RWPE2 (cell line): ENCODE data around the gene XPO6.

Experiments
- ATAC-seq: fragments of 200-7000 bp; cut with Tn5 transposase; 3 replicates; pipeline ENCODE4 v1.9.1; 2021; ENCODE audit warnings: low read depth
- DNase-seq: peaks from one replicate; pipeline ENCODE4 v3.0.0-alpha.2; 2020; ENCODE audit warnings: low spot score
- H3K27ac ChIP-seq: fragments of 450-650 bp; 2 replicates; pipeline ENCODE4 v1.5.1; 2017; ENCODE audit warnings: mild to moderate bottlenecking; ENCODE audit not compliant: poor library complexity, severe bottlenecking
- H3K27me3 ChIP-seq: fragments of 250-450 bp; sonication (Bioruptor Pico); 2 replicates; pipeline ENCODE4 v1.5.1; 2021; ENCODE audit warnings: mild to moderate bottlenecking, moderate library complexity; ENCODE audit not compliant: insufficient read depth, poor library complexity, severe bottlenecking
- H3K36me3 ChIP-seq: fragments of 250-450 bp; sonication (Bioruptor Pico); 2 replicates; pipeline ENCODE4 v1.5.1; 2020; ENCODE audit warnings: low read depth, mild to moderate bottlenecking, moderate library complexity
- H3K4me1 ChIP-seq: fragments of 250-450 bp; sonication (Bioruptor Pico); 2 replicates; pipeline ENCODE4 v1.5.1; 2021; ENCODE audit warnings: mild to moderate bottlenecking, moderate library complexity; ENCODE audit not compliant: insufficient read depth, poor library complexity, severe bottlenecking
- H3K4me3 ChIP-seq: fragments of 250-450 bp; sonication (Bioruptor Pico); 2 replicates; pipeline ENCODE4 v1.5.1; 2021; ENCODE audit warnings: mild to moderate bottlenecking, moderate library complexity; ENCODE audit not compliant: severe bottlenecking
- H3K9me3 ChIP-seq: fragments of 250-450 bp; sonication (Bioruptor Pico); 2 replicates; pipeline ENCODE4 v1.5.1; 2021; ENCODE audit warnings: mild to moderate bottlenecking, moderate library complexity; ENCODE audit not compliant: severe bottlenecking
- CTCF ChIP-seq: fragments of 450-650 bp; IDR thresholded peaks from one replicate; pipeline ENCODE4 v1.5.1; 2017; ENCODE audit warnings: mild to moderate bottlenecking, moderate library complexity; ENCODE audit not compliant: poor library complexity, severe bottlenecking

The XPO6 gene

GRCh38 chr16:28210264-28210663 is 1.5 kb downstream of the XPO6 start:
- H3K4me3 ChIP-seq, result peak overlapping the region; percentile 88

GRCh38 chr16:28208824-28209223 is 2.9 kb downstream of the XPO6 start:
- no peak for ATAC-seq
- no peak overlapping the region for H3K4me3 ChIP-seq
- no peaks in the 10 kb centered on the region for H3K9me3 ChIP-seq
- peaks cover 69% of the 10 kb centered on the region for H3K36me3 ChIP-seq
- TF ChIP-seq CTCF, result no peak
- peaks cover 6% of the 10 kb centered on the region for H3K4me1 ChIP-seq
- DNase-seq, result no peak
- H3K27ac ChIP-seq, result no peak overlapping the region
- no peaks in the 10 kb centered on the region for H3K27me3 ChIP-seq

More at GRCh38 chr16:28210264-28210663, 1.5 kb downstream of the XPO6 start:
- Histone ChIP-seq H3K27me3 (no peaks in the 10 kb centered on the region), H3K36me3 (peaks cover 56% of the 10 kb centered on the region), H3K4me1 (peaks cover 6% of the 10 kb centered on the region), H3K27ac (no peak overlapping the region), H3K9me3 (no peaks in the 10 kb centered on the region)
- ATAC-seq (no peak), DNase-seq (no peak)
- no peak for TF ChIP-seq CTCF

- no peaks in the 10 kb centered on the region for H3K27me3 ChIP-seq
- H3K36me3 ChIP-seq, result peaks cover 69% of the 10 kb centered on the region
- no peak overlapping the region for H3K27ac ChIP-seq
- peaks cover 6% of the 10 kb centered on the region for H3K4me1 ChIP-seq
- ATAC-seq (no peak), DNase-seq (no peak)
- no peak overlapping the region for H3K4me3 ChIP-seq
- no peak for TF ChIP-seq CTCF
- H3K9me3 ChIP-seq, result no peaks in the 10 kb centered on the region
These were observed 3.6 kb downstream of the XPO6 start for GRCh38 chr16:28208131-28208530.

GRCh38 chr16:28207399-28207798 is 4.4 kb downstream of the XPO6 start:
- Histone ChIP-seq H3K4me3 (no peak overlapping the region), H3K27ac (no peak overlapping the region)

More at GRCh38 chr16:28207399-28207798, 4.4 kb downstream of the XPO6 start:
- DNase-seq (no peak), ATAC-seq (no peak)
- Histone ChIP-seq H3K36me3 (peaks cover 76% of the 10 kb centered on the region), H3K9me3 (no peaks in the 10 kb centered on the region), H3K27me3 (no peaks in the 10 kb centered on the region), H3K4me1 (peaks cover 6% of the 10 kb centered on the region)
- TF ChIP-seq CTCF, result no peak
